HCT116 (cell line): ENCODE results near the gene PSMD2. TPM values are rescaled to one million over a fixed set of nuclear protein-coding genes. Genes with fewer than 3 reads are reported as not detected.

ENCODE experiments used
- ATAC-seq: fragments of 200-7000 bp; cut with Tn5 transposase; 2 replicates; pipeline ENCODE4 v1.9.1; 2020; ENCODE audit warnings: mild to moderate bottlenecking, moderate library complexity
- BruUV-seq: library from RNA; stranded (reverse); fragments of 400-500 nt; replicated peaks from 2 replicates; lab custom pipeline; 2021; lab: Mats Ljungman, UMichigan
- CTCF ChIA-PET: fragments of 300-600 bp; sonication (Branson Sonifier 250); formaldehyde crosslinking; loops from one replicate; lab custom pipeline; 2021; ENCODE audit warnings: antibody characterized with exemption; lab: Charles Lee
- POLR2A ChIA-PET: fragments of 300-600, 350-600 bp; sonication (Branson Sonifier 250); formaldehyde crosslinking; loops from one replicate; lab custom pipeline; 2021; ENCODE audit warnings: antibody characterized with exemption; lab: Charles Lee
- RAD21 ChIA-PET, 2 experiments: fragments of 300-600 bp; sonication (Branson Sonifier 250); formaldehyde crosslinking; loops; one replicate each; lab custom pipeline; 2023; ENCODE audit warnings: low total read pairs in 2 of 2; ENCODE audit not compliant: uncharacterized antibody in 2 of 2, unreplicated experiment in 2 of 2, low non-redundant PET in 1 of 2; lab: Charles Lee
- DNase-seq: peaks from one replicate; pipeline ENCODE4 v3.0.0-alpha.2; 2010; ENCODE audit warnings: low read depth, low spot score
- H2AFZ ChIP-seq: fragments of 200-600 bp; shearing (Covaris generic), sonication (generic); 2 replicates; pipeline ENCODE4 v1.6.1; 2017; ENCODE audit warnings: low read depth, mixed run types, mixed read lengths, antibody characterized with exemption, low read length; ENCODE audit not compliant: poor library complexity, severe bottlenecking
- H3K27ac ChIP-seq: 2 replicates; pipeline ENCODE4 v1.5.1; 2012; ENCODE audit warnings: low read depth, low read length
- H3K27me3 ChIP-seq: fragments of 200-600 bp; sonication (generic); 2 replicates; pipeline ENCODE4 v1.6.1; 2016; ENCODE audit warnings: mixed run types, low read length, mixed read lengths; ENCODE audit not compliant: insufficient read depth
- H3K36me3 ChIP-seq, 2 experiments: fragments of 200-500 bp in 1 of 2; fragments of 200-600 bp in 1 of 2; sonication (Bioruptor generic) in 1 of 2; sonication (generic) in 1 of 2; 2 replicates each; pipeline versions ENCODE4 v1.5.1 to v1.6.1; 2014 to 2016; ENCODE audit warnings: low read length in 2 of 2, inconsistent platforms in 1 of 2, mixed read lengths in 1 of 2, mixed run types in 1 of 2; ENCODE audit not compliant: insufficient read depth in 2 of 2, control insufficient read depth in 1 of 2
- H3K4me1 ChIP-seq, 2 experiments: fragments of 200-600 bp in 1 of 2; sonication (generic) in 1 of 2; 2 replicates each; pipeline versions ENCODE4 v1.5.1 to v1.6.1; 2012 to 2017; ENCODE audit warnings: low read length in 2 of 2, inconsistent platforms in 1 of 2, mild to moderate bottlenecking in 1 of 2, mixed read lengths in 1 of 2, mixed run types in 1 of 2, moderate library complexity in 1 of 2; ENCODE audit not compliant: insufficient read depth in 2 of 2, control insufficient read depth in 1 of 2
- H3K4me2 ChIP-seq: fragments of 200-600 bp; sonication (generic); 2 replicates; pipeline ENCODE4 v1.6.1; 2017; ENCODE audit warnings: mixed run types, low read length, mixed read lengths
- H3K4me3 ChIP-seq, 2 experiments: fragments of 200-600 bp in 1 of 2; sonication (generic) in 1 of 2; replicated peaks in 1 of 2; 2 replicates each; pipeline ENCODE4 v1.5.1; 2011 to 2016; ENCODE audit warnings: low read length in 2 of 2, control low read depth in 1 of 2, low read depth in 1 of 2, mild to moderate bottlenecking in 1 of 2, mixed read lengths in 1 of 2, mixed run types in 1 of 2
- H3K79me2 ChIP-seq: fragments of 200-600 bp; sonication (generic); 2 replicates; pipeline ENCODE4 v1.6.1; 2017; ENCODE audit warnings: mild to moderate bottlenecking, mixed run types, low read length, moderate library complexity, mixed read lengths; ENCODE audit not compliant: insufficient read depth
- H3K9ac ChIP-seq: fragments of 200-600 bp; sonication (generic); 2 replicates; pipeline ENCODE4 v1.6.1; 2016; ENCODE audit warnings: low read length, mixed read lengths
- H3K9me2 ChIP-seq: fragments of 200-600 bp; sonication (generic), shearing (Covaris generic); 2 replicates; pipeline ENCODE4 v1.6.1; 2017; ENCODE audit warnings: mixed run types, mild to moderate bottlenecking, moderate library complexity; ENCODE audit not compliant: insufficient read depth
- H3K9me3 ChIP-seq, 2 experiments: fragments of 200-500 bp in 1 of 2; fragments of 200-600 bp in 1 of 2; sonication (Bioruptor generic) in 1 of 2; sonication (generic) in 1 of 2; 2 replicates each; pipeline ENCODE4 v1.6.1; 2014 to 2017; ENCODE audit warnings: low read length in 2 of 2, mixed read lengths in 2 of 2, inconsistent platforms in 1 of 2, low read depth in 1 of 2, mild to moderate bottlenecking in 1 of 2, mixed run types in 1 of 2, moderate library complexity in 1 of 2; ENCODE audit not compliant: control insufficient read depth in 1 of 2, insufficient read depth in 1 of 2
- H4K20me1 ChIP-seq: fragments of 200-600 bp; sonication (generic), shearing (Covaris generic); 2 replicates; pipeline ENCODE4 v1.6.1; 2017; ENCODE audit warnings: mixed run types, mild to moderate bottlenecking, moderate library complexity; ENCODE audit not compliant: insufficient read depth
- ATF3 ChIP-seq: IDR thresholded peaks from 2 replicates; pipeline ENCODE4 v1.6.1; 2012
- EZH2phosphoT487 ChIP-seq: fragments of 200-600 bp; IDR thresholded peaks from 2 replicates; pipeline ENCODE4 v1.6.1; 2018; ENCODE audit warnings: antibody characterized with exemption, borderline replicate concordance
- FOSL1 ChIP-seq: IDR thresholded peaks from 2 replicates; pipeline ENCODE4 v1.6.1; 2012; ENCODE audit warnings: low read depth
- YY1 ChIP-seq: IDR thresholded peaks from 2 replicates; pipeline ENCODE4 v1.6.1; 2011; ENCODE audit warnings: low read length, low read depth, moderate library complexity, mild to moderate bottlenecking; ENCODE audit not compliant: insufficient replicate concordance; ENCODE audit errors: extremely low read depth
- ZNF274 ChIP-seq: fragments of 200-500 bp; sonication (Bioruptor generic); IDR thresholded peaks from 2 replicates; pipeline ENCODE4 v1.6.1; 2014; ENCODE audit warnings: mild to moderate bottlenecking, low read depth, low read length, inconsistent platforms
- intact Hi-C: fragments of 100-400 bp; cut with micrococcal nuclease; formaldehyde crosslinking; loops from 2 replicates; pipeline ENCODE4 v1.10.0; 2022
- total RNA-seq: library from RNA; stranded (reverse); gene quantifications from one replicate; pipeline ENCODE4 v1.2.1, GENCODE V29; 2021; ENCODE audit not compliant: unreplicated experiment
- TF ChIP-seq, protein P1 (sequence below), 3 experiments: fragments of 200-600 bp in 1 of 3; sonication (generic) in 1 of 3; IDR thresholded peaks in 2 of 3; conservative IDR thresholded peaks in 1 of 3; 2 replicates each; pipeline ENCODE4 v1.5.1; 2012 to 2017; ENCODE audit warnings: low read depth in 2 of 3, low read length in 2 of 3, antibody characterized with exemption in 1 of 3, borderline replicate concordance in 1 of 3, control low read depth in 1 of 3, mild to moderate bottlenecking in 1 of 3, mixed read lengths in 1 of 3, mixed run types in 1 of 3, moderate library complexity in 1 of 3; ENCODE audit not compliant: insufficient read depth in 1 of 3
- TF ChIP-seq, protein P2 (sequence below): IDR thresholded peaks from 2 replicates; pipeline ENCODE4 v1.6.1; 2011; ENCODE audit warnings: mild to moderate bottlenecking, low read length, moderate library complexity; ENCODE audit not compliant: insufficient replicate concordance; ENCODE audit errors: extremely low read depth

PSMD2 gene
- total RNA-seq, 1 experiment from 2014 or later: 402 TPM

GRCh38 chr3:184337399-184337714, 38.3 kb downstream of the PSMD2 start, which contains the start of gene FAM131A:
FAM131A (plus strand) TSS chr3:184337600; CDS start chr3:184337631, 31 bp downstream.
- Histone ChIP-seq H4K20me1 (peaks cover 22% of the 10 kb centered on the region; the same call in 1 of the 2 replicates), H3K9me3 (no peaks in the 10 kb centered on the region), H3K9me2 (no peaks in the 10 kb centered on the region), H3K27ac (peak within 1 kb of the TSS; percentile 85), H3K27me3 (no peaks in the 10 kb centered on the region), H3K4me2 (peak within 1 kb of the TSS; percentile 90), H3K36me3 (peaks cover 19 to 26% of the 10 kb centered on the region in 2 experiments), H3K4me1 (peaks cover 2 to 51% of the 10 kb centered on the region in 2 experiments; a peak in 3 of 4 replicates), H2AFZ (no peak within 1 kb of the TSS), H3K79me2 (peaks cover 34% of the 10 kb centered on the region; the same call in 1 of the 2 replicates), H3K9ac (peak within 1 kb of the TSS; percentile 83), H3K4me3 (peak within 1 kb of the TSS; percentile 73)
- intact Hi-C loops: no loop called here
- ChIA-PET CTCF (interaction anchor here (1.3 to 1.5 kb wide), 2 partner anchors 8 to 203 kb away, joined by 4 to 7 read pairs; no protein-coding TSS in a partner anchor), RAD21 (no interaction called here), POLR2A (interaction anchor here (0.7 to 1.7 kb wide), 2 partner anchors 8 to 25 kb away, joined by 3 to 5 read pairs; no protein-coding TSS in a partner anchor)
- DNase-seq (no peak), ATAC-seq (no peak)
- TF ChIP-seq YY1 (no peak), ATF3 (no peak), ZNF274 (no peak), FOSL1 (no peak), EZH2phosphoT487 (no peak)
- TF ChIP-seq, protein P1, sequence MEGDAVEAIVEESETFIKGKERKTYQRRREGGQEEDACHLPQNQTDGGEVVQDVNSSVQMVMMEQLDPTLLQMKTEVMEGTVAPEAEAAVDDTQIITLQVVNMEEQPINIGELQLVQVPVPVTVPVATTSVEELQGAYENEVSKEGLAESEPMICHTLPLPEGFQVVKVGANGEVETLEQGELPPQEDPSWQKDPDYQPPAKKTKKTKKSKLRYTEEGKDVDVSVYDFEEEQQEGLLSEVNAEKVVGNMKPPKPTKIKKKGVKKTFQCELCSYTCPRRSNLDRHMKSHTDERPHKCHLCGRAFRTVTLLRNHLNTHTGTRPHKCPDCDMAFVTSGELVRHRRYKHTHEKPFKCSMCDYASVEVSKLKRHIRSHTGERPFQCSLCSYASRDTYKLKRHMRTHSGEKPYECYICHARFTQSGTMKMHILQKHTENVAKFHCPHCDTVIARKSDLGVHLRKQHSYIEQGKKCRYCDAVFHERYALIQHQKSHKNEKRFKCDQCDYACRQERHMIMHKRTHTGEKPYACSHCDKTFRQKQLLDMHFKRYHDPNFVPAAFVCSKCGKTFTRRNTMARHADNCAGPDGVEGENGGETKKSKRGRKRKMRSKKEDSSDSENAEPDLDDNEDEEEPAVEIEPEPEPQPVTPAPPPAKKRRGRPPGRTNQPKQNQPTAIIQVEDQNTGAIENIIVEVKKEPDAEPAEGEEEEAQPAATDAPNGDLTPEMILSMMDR (IDR thresholded peaks at IDR 0.05 in 2 of 3, conservative IDR thresholded peaks at IDR 0.05 in 1 of 3; ENCODE audit: borderline replicate concordance in 1 of 3, insufficient read depth in 1 of 3, low read depth in 2 of 3, low read length in 2 of 3): no peak
- TF ChIP-seq, protein P2, sequence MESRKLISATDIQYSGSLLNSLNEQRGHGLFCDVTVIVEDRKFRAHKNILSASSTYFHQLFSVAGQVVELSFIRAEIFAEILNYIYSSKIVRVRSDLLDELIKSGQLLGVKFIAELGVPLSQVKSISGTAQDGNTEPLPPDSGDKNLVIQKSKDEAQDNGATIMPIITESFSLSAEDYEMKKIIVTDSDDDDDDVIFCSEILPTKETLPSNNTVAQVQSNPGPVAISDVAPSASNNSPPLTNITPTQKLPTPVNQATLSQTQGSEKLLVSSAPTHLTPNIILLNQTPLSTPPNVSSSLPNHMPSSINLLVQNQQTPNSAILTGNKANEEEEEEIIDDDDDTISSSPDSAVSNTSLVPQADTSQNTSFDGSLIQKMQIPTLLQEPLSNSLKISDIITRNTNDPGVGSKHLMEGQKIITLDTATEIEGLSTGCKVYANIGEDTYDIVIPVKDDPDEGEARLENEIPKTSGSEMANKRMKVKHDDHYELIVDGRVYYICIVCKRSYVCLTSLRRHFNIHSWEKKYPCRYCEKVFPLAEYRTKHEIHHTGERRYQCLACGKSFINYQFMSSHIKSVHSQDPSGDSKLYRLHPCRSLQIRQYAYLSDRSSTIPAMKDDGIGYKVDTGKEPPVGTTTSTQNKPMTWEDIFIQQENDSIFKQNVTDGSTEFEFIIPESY: no peak
- no TSS peak for BruUV-seq
